ENCODE results near the gene TMEM53. TPM values are rescaled to one million over a fixed set of nuclear protein-coding genes. Genes with fewer than 3 reads are reported as not detected.

TMEM53 gene
- total and polyA plus RNA-seq, 2 of the 8 experiments (the other 6 are each of a cell fraction or from before 2014, with no cell fraction given): 6.7 to 27.9 TPM

- TF ChIP-seq ZNF274 (IDR thresholded peaks at IDR 0.05; ENCODE audit: borderline replicate concordance, extremely low read depth, low read length) (no peak), KDM5A (IDR thresholded peaks at IDR 0.05; ENCODE audit: low read length) (no peak), SAP30 (IDR thresholded peaks at IDR 0.05; ENCODE audit: insufficient read depth, insufficient replicate concordance, low read length) (no peak), CHD1 (IDR thresholded peaks at IDR 0.05; ENCODE audit: low read depth, low read length) (no peak), SIRT6 (IDR thresholded peaks at IDR 0.05; ENCODE audit: low read length) (no peak), HDAC6 (IDR thresholded peaks at IDR 0.05; ENCODE audit: low read depth, low read length) (peak; percentile 32), SP2 (IDR thresholded peaks at IDR 0.05; ENCODE audit: low read length) (no peak), KDM4A (IDR thresholded peaks at IDR 0.05; ENCODE audit: low read depth, low read length, severe bottlenecking) (no peak), MAFK (IDR thresholded peaks at IDR 0.05; ENCODE audit: low read depth, low read length) (no peak), KDM1A (IDR thresholded peaks at IDR 0.05; ENCODE audit: borderline replicate concordance, low read length) (no peak), GTF2F1 (IDR thresholded peaks at IDR 0.05; ENCODE audit: borderline replicate concordance, low read depth, low read length) (peak; percentile 99), POLR2AphosphoS5 (IDR thresholded peaks at IDR 0.05; ENCODE audit: low read depth, low read length) (peak; percentile 100), TEAD4 (IDR thresholded peaks at IDR 0.05; ENCODE audit: low read depth, low read length) (0 out of 2 replicates have a peak, but pooled peaks have one; percentile 1), FOSL1 (IDR thresholded peaks at IDR 0.05; ENCODE audit: insufficient read depth, low read depth, low read length) (no peak), PHF8 (conservative IDR thresholded peaks at IDR 0.05; ENCODE audit: low read depth, low read length) (no peak)
These were observed 47.4 kb upstream of the TMEM53 start (continued) for GRCh38 chr1:44721485-44722361.

Data from H1 (cell line).